ENCODE measurements around the gene CARD6. TPM values are rescaled to one million over a fixed set of nuclear protein-coding genes. Genes with fewer than 3 reads are reported as not detected.

Gene CARD6
- total RNA-seq, 1 donor from 2014 or later, result 1.0 TPM

DNA sequence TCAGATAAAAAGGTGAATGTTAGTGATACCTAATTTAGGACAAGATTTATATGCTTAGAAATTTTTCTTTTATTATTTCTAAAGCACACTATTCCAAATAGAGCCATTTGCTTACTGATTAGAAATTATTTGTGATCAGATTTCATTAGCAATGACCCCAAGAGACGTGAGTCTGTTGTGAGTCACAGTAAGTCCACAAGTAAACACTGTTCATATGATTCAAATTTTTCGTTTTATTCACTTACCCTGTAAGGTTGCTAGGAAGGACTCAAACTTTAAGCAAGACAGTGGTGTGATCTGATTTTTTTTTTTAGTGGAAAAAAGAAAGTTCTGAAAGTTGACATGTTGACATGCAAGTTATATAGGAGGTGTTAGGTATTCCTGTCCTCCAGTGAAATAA lies 1.2 kb downstream of the CARD6 start:
- Histone ChIP-seq H2AFZ (ENCODE audit: low read depth, low read length) (no peak overlapping the region), H3K9me3 (ENCODE audit: insufficient read depth, low read depth, low read length) (no peaks in the 10 kb centered on the region), H3K4me1 (ENCODE audit: insufficient read depth, low read length) (no peaks in the 10 kb centered on the region), H3K79me2 (ENCODE audit: insufficient read depth, low read length) (no peaks in the 10 kb centered on the region), H3K4me3 (ENCODE audit: insufficient read depth, low read depth, low read length) (peak overlapping the region; percentile 48), H3K9ac (ENCODE audit: low read length) (peak overlapping the region; percentile 70), H3K27ac (ENCODE audit: low read depth, low read length) (no peak overlapping the region), H4K20me1 (ENCODE audit: insufficient read depth, low read length) (no peaks in the 10 kb centered on the region), H3K36me3 (ENCODE audit: insufficient read depth, low read length) (no peaks in the 10 kb centered on the region), H3K27me3 (ENCODE audit: insufficient read depth, low read length) (no peaks in the 10 kb centered on the region), H3K4me2 (ENCODE audit: low read length) (peak overlapping the region; percentile 72)
- Mint-ChIP-seq H3K9me3 (ENCODE audit: unreplicated experiment) (no peaks in the 10 kb centered on the region), H3K4me3 (ENCODE audit: unreplicated experiment) (no peak overlapping the region), H3K27me3 (ENCODE audit: low read depth, unreplicated experiment) (no peaks in the 10 kb centered on the region), H3K36me3 (ENCODE audit: low read depth, unreplicated experiment) (no peaks in the 10 kb centered on the region), H3K27ac (ENCODE audit: unreplicated experiment) (no peak overlapping the region), H3K4me1 (ENCODE audit: low read depth, unreplicated experiment) (no peaks in the 10 kb centered on the region)
- FAIRE-seq (no peak), DNase-seq (ENCODE audit: low read depth) (no peak)
- TF ChIP-seq EZH2 (IDR thresholded peaks at IDR 0.05; ENCODE audit: insufficient read depth, low read length), result no peak
- TF ChIP-seq, protein P1, sequence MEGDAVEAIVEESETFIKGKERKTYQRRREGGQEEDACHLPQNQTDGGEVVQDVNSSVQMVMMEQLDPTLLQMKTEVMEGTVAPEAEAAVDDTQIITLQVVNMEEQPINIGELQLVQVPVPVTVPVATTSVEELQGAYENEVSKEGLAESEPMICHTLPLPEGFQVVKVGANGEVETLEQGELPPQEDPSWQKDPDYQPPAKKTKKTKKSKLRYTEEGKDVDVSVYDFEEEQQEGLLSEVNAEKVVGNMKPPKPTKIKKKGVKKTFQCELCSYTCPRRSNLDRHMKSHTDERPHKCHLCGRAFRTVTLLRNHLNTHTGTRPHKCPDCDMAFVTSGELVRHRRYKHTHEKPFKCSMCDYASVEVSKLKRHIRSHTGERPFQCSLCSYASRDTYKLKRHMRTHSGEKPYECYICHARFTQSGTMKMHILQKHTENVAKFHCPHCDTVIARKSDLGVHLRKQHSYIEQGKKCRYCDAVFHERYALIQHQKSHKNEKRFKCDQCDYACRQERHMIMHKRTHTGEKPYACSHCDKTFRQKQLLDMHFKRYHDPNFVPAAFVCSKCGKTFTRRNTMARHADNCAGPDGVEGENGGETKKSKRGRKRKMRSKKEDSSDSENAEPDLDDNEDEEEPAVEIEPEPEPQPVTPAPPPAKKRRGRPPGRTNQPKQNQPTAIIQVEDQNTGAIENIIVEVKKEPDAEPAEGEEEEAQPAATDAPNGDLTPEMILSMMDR (IDR thresholded peaks at IDR 0.05; ENCODE audit: insufficient read depth, low read depth, low read length), result no peak

DNA sequence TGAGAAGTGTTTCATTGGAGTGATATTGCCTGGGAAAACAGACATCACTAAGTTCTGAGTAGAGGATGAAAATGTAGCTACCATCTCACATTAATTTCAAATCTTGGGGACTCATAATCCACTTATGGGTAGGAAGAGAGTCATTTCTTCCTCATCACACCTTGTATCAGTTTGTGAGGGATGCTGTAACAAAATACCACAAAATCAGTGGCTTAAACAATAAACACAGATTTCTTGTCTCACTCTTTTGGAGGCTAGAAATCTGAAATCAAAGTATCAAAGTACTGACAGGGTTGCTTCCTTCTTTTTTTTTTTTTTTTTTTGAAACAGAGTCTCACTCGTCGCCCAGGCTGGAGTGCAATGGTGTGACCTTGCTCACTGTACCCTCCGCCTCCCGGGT lies 3.4 kb downstream of the CARD6 start:
- Histone ChIP-seq H3K9ac (ENCODE audit: low read length) (no peak overlapping the region), H3K79me2 (ENCODE audit: insufficient read depth, low read length) (no peaks in the 10 kb centered on the region), H3K36me3 (ENCODE audit: insufficient read depth, low read length) (no peaks in the 10 kb centered on the region), H3K27ac (ENCODE audit: low read depth, low read length) (no peak overlapping the region), H4K20me1 (ENCODE audit: insufficient read depth, low read length) (no peaks in the 10 kb centered on the region), H3K9me3 (ENCODE audit: insufficient read depth, low read depth, low read length) (no peaks in the 10 kb centered on the region), H3K27me3 (ENCODE audit: insufficient read depth, low read length) (no peaks in the 10 kb centered on the region), H3K4me2 (ENCODE audit: low read length) (no peak overlapping the region), H2AFZ (ENCODE audit: low read depth, low read length) (no peak overlapping the region), H3K4me3 (ENCODE audit: insufficient read depth, low read depth, low read length) (no peak overlapping the region), H3K4me1 (ENCODE audit: insufficient read depth, low read length) (no peaks in the 10 kb centered on the region)
- no peaks in the 10 kb centered on the region for H3K4me1 Mint-ChIP-seq (ENCODE audit: low read depth, unreplicated experiment)
- TF ChIP-seq, protein P1 (IDR thresholded peaks at IDR 0.05; ENCODE audit: insufficient read depth, low read depth, low read length), result no peak
- TF ChIP-seq EZH2 (IDR thresholded peaks at IDR 0.05; ENCODE audit: insufficient read depth, low read length), result no peak
- no peak overlapping the region for H3K4me3 Mint-ChIP-seq (ENCODE audit: unreplicated experiment)
- no peak for FAIRE-seq
- DNase-seq (ENCODE audit: low read depth), result no peak
- H3K27me3 Mint-ChIP-seq (ENCODE audit: low read depth, unreplicated experiment), result no peaks in the 10 kb centered on the region
- H3K9me3 Mint-ChIP-seq (ENCODE audit: unreplicated experiment), result no peaks in the 10 kb centered on the region
- no peaks in the 10 kb centered on the region for H3K36me3 Mint-ChIP-seq (ENCODE audit: low read depth, unreplicated experiment)
- H3K27ac Mint-ChIP-seq (ENCODE audit: unreplicated experiment), result no peak overlapping the region

DNA sequence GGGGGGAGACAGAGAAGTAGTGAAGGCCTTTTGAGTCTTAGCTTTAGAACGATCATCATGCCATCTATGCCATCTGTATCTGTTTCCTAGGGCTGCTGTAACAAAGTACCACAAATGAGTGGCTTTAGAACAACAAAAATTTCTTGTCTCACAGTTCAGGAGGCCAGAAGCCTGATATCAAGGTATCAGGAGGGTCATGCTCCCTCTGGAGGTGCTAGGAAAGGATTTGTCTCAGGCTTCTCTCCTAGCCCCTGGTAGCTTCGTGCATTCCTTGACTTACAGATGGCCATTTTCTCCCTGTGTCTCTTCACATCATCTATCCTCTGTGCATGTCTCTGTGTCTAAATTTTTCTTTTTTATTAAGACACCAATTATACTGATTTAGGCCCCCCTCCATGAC lies 5.2 kb downstream of the CARD6 start:
- no peak overlapping the region for H3K27ac ChIP-seq (ENCODE audit: low read depth, low read length)
- H3K9ac ChIP-seq (ENCODE audit: low read length), result no peak overlapping the region
- H3K4me1 ChIP-seq (ENCODE audit: insufficient read depth, low read length), result no peaks in the 10 kb centered on the region
- H3K27ac Mint-ChIP-seq (ENCODE audit: unreplicated experiment), result no peak overlapping the region
- H3K36me3 Mint-ChIP-seq (ENCODE audit: low read depth, unreplicated experiment), result no peaks in the 10 kb centered on the region
- no peak for DNase-seq (ENCODE audit: low read depth)
- no peaks in the 10 kb centered on the region for H3K9me3 ChIP-seq (ENCODE audit: insufficient read depth, low read depth, low read length)
- H3K4me1 Mint-ChIP-seq (ENCODE audit: low read depth, unreplicated experiment), result no peaks in the 10 kb centered on the region
- no peak overlapping the region for H3K4me3 ChIP-seq (ENCODE audit: insufficient read depth, low read depth, low read length)
- no peaks in the 10 kb centered on the region for H4K20me1 ChIP-seq (ENCODE audit: insufficient read depth, low read length)
- no peaks in the 10 kb centered on the region for H3K36me3 ChIP-seq (ENCODE audit: insufficient read depth, low read length)
- H3K9me3 Mint-ChIP-seq (ENCODE audit: unreplicated experiment), result no peaks in the 10 kb centered on the region
- FAIRE-seq, result no peak
- no peak for TF ChIP-seq EZH2 (IDR thresholded peaks at IDR 0.05; ENCODE audit: insufficient read depth, low read length)
- TF ChIP-seq, protein P1 (IDR thresholded peaks at IDR 0.05; ENCODE audit: insufficient read depth, low read depth, low read length), result no peak
- no peak overlapping the region for H3K4me3 Mint-ChIP-seq (ENCODE audit: unreplicated experiment)
- H3K27me3 Mint-ChIP-seq (ENCODE audit: low read depth, unreplicated experiment), result no peaks in the 10 kb centered on the region
- H2AFZ ChIP-seq (ENCODE audit: low read depth, low read length), result no peak overlapping the region
- H3K27me3 ChIP-seq (ENCODE audit: insufficient read depth, low read length), result no peaks in the 10 kb centered on the region
- no peak overlapping the region for H3K4me2 ChIP-seq (ENCODE audit: low read length)
- H3K79me2 ChIP-seq (ENCODE audit: insufficient read depth, low read length), result no peaks in the 10 kb centered on the region
